OCI-LY1 (cell line): Measurements from ENCODE around the gene CCL25.

ENCODE experiments used
- EZH2 ChIP-seq: fragments of 200-600 bp; sonication (generic), shearing (Covaris generic); IDR thresholded peaks from 2 replicates; pipeline ENCODE4 v1.8.0; 2017; ENCODE audit warnings: borderline replicate concordance, mixed run types, mild to moderate bottlenecking, antibody characterized with exemption, low read length, moderate library complexity, mixed read lengths
- TF ChIP-seq, protein P1 (sequence below): fragments of 200-600 bp; sonication (generic), shearing (Covaris generic); IDR thresholded peaks from 2 replicates; pipeline ENCODE4 v1.5.1; 2017; ENCODE audit warnings: mild to moderate bottlenecking, antibody characterized with exemption, low read length, moderate library complexity, mixed read lengths

DNA sequence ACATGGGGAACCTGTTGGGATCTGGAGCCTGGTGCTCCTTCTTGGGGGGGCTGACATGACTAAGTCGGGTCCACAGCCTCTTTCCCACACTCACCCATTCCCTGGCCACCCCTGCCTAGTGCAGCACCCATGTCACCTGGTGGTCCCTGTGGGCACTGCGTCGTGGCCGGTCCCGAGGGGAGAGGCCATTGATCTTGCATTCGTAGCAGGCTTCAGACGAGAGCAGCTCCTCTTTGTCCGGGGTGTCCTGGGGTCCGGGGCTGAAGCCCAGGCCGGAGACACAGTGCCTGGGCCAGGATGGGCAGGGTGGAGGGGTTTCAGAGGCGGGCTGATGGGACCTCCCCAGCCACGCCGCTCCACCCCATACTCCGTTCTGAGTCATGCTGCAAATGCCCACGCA lies 19.4 kb downstream of the CCL25 start:
- TF ChIP-seq, protein P1, sequence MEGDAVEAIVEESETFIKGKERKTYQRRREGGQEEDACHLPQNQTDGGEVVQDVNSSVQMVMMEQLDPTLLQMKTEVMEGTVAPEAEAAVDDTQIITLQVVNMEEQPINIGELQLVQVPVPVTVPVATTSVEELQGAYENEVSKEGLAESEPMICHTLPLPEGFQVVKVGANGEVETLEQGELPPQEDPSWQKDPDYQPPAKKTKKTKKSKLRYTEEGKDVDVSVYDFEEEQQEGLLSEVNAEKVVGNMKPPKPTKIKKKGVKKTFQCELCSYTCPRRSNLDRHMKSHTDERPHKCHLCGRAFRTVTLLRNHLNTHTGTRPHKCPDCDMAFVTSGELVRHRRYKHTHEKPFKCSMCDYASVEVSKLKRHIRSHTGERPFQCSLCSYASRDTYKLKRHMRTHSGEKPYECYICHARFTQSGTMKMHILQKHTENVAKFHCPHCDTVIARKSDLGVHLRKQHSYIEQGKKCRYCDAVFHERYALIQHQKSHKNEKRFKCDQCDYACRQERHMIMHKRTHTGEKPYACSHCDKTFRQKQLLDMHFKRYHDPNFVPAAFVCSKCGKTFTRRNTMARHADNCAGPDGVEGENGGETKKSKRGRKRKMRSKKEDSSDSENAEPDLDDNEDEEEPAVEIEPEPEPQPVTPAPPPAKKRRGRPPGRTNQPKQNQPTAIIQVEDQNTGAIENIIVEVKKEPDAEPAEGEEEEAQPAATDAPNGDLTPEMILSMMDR = no peak
- no peak for TF ChIP-seq EZH2
